ENCODE data around the gene BNC2. TPM values are rescaled to one million over a fixed set of nuclear protein-coding genes. Genes with fewer than 3 reads are reported as not detected.

BNC2 gene
- total RNA-seq, 1 donor = 53.9 TPM

GRCh38 chr9:16367605-16368231 is 502.8 kb downstream of the BNC2 start:
- no peak for TF ChIP-seq CTCF (IDR thresholded peaks at IDR 0.05; ENCODE audit: extremely low read depth, low read depth, low read length)
- Histone ChIP-seq H3K9me3 (ENCODE audit: low read depth, low read length) (no peaks in the 10 kb centered on the region), H3K27ac (ENCODE audit: low read depth, low read length) (no peak overlapping the region), H4K20me1 (ENCODE audit: insufficient read depth, low read length) (no peaks in the 10 kb centered on the region), H2AFZ (ENCODE audit: low read length) (no peak overlapping the region), H3K4me3 (ENCODE audit: insufficient read depth, low read length) (no peak overlapping the region), H3K4me1 (ENCODE audit: insufficient read depth, low read length) (peaks cover 11% of the 10 kb centered on the region), H3K4me2 (ENCODE audit: insufficient read depth, low read length) (no peak overlapping the region), H3K36me3 (ENCODE audit: insufficient read depth, low read length) (no peaks in the 10 kb centered on the region), H3K79me2 (ENCODE audit: insufficient read depth, low read length) (no peaks in the 10 kb centered on the region), H3K27me3 (ENCODE audit: insufficient read depth, low read length) (no peaks in the 10 kb centered on the region)
- DNase-seq (ENCODE audit: insufficient read length, low spot score, missing footprints) = no peak

- Histone ChIP-seq H3K27ac (ENCODE audit: low read depth, low read length) (no peak overlapping the region), H3K79me2 (ENCODE audit: insufficient read depth, low read length) (no peaks in the 10 kb centered on the region), H3K4me2 (ENCODE audit: insufficient read depth, low read length) (no peak overlapping the region), H3K4me1 (ENCODE audit: insufficient read depth, low read length) (peaks cover 20% of the 10 kb centered on the region), H3K36me3 (ENCODE audit: insufficient read depth, low read length) (no peaks in the 10 kb centered on the region), H4K20me1 (ENCODE audit: insufficient read depth, low read length) (no peaks in the 10 kb centered on the region), H2AFZ (ENCODE audit: low read length) (no peak overlapping the region), H3K27me3 (ENCODE audit: insufficient read depth, low read length) (no peaks in the 10 kb centered on the region), H3K9me3 (ENCODE audit: low read depth, low read length) (no peaks in the 10 kb centered on the region), H3K4me3 (ENCODE audit: insufficient read depth, low read length) (no peak overlapping the region)
- TF ChIP-seq CTCF (IDR thresholded peaks at IDR 0.05; ENCODE audit: extremely low read depth, low read depth, low read length) = no peak
- no peak for DNase-seq (ENCODE audit: insufficient read length, low spot score, missing footprints)
Measured at GRCh38 chr9:16364347-16364746, 506.1 kb downstream of the BNC2 start.

DNA sequence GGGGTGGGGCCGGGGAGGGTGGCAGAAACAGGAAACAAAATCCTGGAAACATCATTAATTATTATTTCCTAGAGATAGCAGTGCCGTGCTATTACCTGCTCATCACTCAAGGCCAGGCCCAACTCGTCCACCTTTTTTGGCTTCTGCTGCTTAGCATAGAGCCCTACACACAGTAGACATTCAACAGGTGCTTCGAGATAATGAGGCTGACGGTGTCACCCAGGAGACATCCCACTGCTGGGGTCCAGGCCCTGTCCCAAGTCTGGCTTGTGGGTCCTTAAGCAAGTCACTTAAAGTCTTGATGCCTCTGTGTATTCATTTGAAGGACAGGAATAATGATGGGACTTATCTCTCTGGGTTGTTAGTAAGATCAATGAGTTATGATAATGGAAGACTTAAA is 506.6 kb downstream of the BNC2 start:
- Histone ChIP-seq H3K4me3 (ENCODE audit: insufficient read depth, low read length) (no peak overlapping the region), H3K27ac (ENCODE audit: low read depth, low read length) (no peak overlapping the region), H3K9me3 (ENCODE audit: low read depth, low read length) (no peaks in the 10 kb centered on the region), H3K4me2 (ENCODE audit: insufficient read depth, low read length) (no peak overlapping the region), H4K20me1 (ENCODE audit: insufficient read depth, low read length) (no peaks in the 10 kb centered on the region), H3K79me2 (ENCODE audit: insufficient read depth, low read length) (no peaks in the 10 kb centered on the region), H2AFZ (ENCODE audit: low read length) (no peak overlapping the region), H3K4me1 (ENCODE audit: insufficient read depth, low read length) (peaks cover 20% of the 10 kb centered on the region), H3K36me3 (ENCODE audit: insufficient read depth, low read length) (no peaks in the 10 kb centered on the region), H3K27me3 (ENCODE audit: insufficient read depth, low read length) (no peaks in the 10 kb centered on the region)
- DNase-seq (ENCODE audit: insufficient read length, low spot score, missing footprints) = no peak
- TF ChIP-seq CTCF (IDR thresholded peaks at IDR 0.05; ENCODE audit: extremely low read depth, low read depth, low read length) = no peak

DNA sequence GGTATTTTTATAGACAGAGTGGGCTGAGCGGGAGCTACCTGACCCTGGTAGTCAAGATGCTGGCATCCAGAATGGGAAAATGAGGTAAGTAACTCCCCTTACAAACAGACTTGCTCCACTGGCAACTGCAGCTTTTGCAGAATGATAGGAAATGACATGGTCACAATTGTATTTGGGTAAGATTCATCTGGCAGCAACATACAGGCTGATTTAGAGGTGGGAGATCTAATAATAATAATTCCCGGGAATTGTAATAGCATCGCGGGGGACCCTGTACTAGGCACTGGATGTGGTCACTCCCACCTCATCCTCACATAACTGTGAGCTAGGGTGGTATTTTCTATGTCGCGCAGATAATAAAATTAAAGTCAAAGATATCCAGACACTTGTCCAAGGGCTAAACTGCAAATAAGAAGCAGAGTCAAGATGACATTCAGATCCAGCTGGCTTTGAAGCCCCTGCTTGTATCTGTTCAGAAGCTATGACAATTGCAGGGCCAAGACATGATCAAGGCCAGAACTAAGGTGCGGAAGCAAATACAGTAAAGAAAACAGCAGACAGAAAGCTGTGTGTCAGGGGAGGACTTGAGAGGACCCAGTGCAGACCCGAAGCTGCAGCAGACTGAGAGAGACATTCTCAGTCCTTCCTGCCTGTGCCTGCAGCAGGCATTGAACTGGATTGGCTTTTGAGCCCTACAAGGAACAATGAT is 507.2 kb downstream of the BNC2 start:
- Histone ChIP-seq H2AFZ (ENCODE audit: low read length) (no peak overlapping the region), H3K36me3 (ENCODE audit: insufficient read depth, low read length) (no peaks in the 10 kb centered on the region), H3K4me2 (ENCODE audit: insufficient read depth, low read length) (no peak overlapping the region), H3K27me3 (ENCODE audit: insufficient read depth, low read length) (no peaks in the 10 kb centered on the region), H3K9me3 (ENCODE audit: low read depth, low read length) (no peaks in the 10 kb centered on the region), H3K4me3 (ENCODE audit: insufficient read depth, low read length) (no peak overlapping the region), H3K27ac (ENCODE audit: low read depth, low read length) (no peak overlapping the region), H3K4me1 (ENCODE audit: insufficient read depth, low read length) (peaks cover 17% of the 10 kb centered on the region), H4K20me1 (ENCODE audit: insufficient read depth, low read length) (no peaks in the 10 kb centered on the region), H3K79me2 (ENCODE audit: insufficient read depth, low read length) (no peaks in the 10 kb centered on the region)
- DNase-seq (ENCODE audit: insufficient read length, low spot score, missing footprints) = no peak
- TF ChIP-seq CTCF (IDR thresholded peaks at IDR 0.05; ENCODE audit: extremely low read depth, low read depth, low read length) = no peak
